ENCODE measurements around the gene RPTOR.

DNA sequence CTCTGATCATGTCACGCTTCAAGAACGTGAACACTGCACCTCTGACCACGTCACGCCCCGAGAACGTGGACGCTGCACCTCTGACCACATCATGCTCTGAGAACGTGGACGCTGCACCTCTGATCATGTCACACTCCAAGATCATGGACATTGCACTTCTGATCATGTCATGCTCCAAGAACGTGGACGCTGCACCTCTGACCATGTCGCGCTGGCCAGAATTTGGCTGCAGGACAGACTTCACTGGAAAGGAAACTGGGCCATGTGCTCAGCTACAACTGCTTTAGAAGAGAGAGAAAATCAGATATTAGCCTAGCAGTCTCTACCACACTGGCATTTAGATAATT lies 182.7 kb downstream of the RPTOR start:
- TF ChIP-seq, protein P1, sequence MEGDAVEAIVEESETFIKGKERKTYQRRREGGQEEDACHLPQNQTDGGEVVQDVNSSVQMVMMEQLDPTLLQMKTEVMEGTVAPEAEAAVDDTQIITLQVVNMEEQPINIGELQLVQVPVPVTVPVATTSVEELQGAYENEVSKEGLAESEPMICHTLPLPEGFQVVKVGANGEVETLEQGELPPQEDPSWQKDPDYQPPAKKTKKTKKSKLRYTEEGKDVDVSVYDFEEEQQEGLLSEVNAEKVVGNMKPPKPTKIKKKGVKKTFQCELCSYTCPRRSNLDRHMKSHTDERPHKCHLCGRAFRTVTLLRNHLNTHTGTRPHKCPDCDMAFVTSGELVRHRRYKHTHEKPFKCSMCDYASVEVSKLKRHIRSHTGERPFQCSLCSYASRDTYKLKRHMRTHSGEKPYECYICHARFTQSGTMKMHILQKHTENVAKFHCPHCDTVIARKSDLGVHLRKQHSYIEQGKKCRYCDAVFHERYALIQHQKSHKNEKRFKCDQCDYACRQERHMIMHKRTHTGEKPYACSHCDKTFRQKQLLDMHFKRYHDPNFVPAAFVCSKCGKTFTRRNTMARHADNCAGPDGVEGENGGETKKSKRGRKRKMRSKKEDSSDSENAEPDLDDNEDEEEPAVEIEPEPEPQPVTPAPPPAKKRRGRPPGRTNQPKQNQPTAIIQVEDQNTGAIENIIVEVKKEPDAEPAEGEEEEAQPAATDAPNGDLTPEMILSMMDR (conservative IDR thresholded peaks at IDR 0.05; ENCODE audit: low read depth, low read length) = no peak
- no peak for TF ChIP-seq EZH2 (IDR thresholded peaks at IDR 0.05; ENCODE audit: low read length, unreplicated experiment)
- no peak for TF ChIP-seq EZH2phosphoT487 (IDR thresholded peaks at IDR 0.05; ENCODE audit: borderline replicate concordance, low read length)
